Raji (cell line): ENCODE results near the gene CEP63.

Experiments used
- POLR2A ChIP-seq: IDR thresholded peaks from 2 replicates; pipeline ENCODE4 v1.6.1; 2011; ENCODE audit warnings: low read depth, low read length, control low read depth; ENCODE audit not compliant: insufficient read depth

The CEP63 gene

DNA sequence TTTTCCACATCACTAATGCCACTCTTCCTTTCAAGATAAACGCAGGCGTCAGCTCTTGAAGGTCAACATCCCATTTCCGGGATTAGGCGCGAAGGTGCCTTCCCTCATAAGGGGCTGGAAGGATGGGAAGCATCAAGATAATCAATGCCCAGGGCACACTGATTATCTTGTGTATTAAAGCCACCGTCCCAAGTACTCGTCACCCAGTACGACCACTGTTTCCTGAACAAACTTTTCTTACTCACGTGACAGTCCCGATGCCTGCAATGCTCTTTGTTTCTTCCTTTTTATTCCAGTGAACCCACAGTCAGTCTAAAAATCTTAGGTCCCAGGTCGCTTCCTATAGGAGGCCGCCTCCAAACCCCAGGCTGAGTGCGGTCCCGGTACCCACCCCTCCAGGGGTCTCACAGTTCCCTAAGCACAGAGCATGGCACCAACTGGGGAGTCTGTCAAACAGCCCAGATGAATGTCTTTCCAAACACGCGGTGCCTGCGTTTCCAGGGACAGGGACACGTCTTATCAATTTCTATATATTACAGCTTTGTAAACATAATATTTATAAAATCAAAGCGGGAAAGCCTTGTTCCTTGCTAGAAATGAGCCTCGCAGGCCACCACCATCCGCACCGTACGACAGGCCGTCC is 661 bp upstream of the CEP63 start:
- no peak for TF ChIP-seq POLR2A

DNA sequence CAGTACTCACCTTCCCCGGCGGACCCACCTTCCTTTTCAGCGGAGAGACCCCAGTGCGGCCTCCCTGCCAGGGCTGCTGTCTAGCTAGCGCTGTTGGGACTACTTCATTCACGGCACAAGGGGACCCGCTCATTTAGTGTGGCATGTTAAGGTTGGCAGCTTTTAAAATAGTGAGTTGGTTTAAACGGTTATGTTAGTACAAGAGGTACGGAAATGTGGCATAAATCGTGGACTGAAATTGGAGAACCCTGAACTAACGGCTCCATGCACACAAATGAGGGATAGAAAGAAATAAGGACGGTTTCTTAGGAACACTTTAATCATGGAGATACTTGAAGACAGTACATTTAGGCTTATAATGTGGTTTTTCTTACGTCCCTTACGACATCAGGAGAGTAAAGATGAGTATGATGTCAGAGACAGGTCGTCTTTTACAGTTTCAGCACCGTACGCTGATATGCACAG is 752 bp downstream of the CEP63 start:
- TF ChIP-seq POLR2A = no peak

DNA sequence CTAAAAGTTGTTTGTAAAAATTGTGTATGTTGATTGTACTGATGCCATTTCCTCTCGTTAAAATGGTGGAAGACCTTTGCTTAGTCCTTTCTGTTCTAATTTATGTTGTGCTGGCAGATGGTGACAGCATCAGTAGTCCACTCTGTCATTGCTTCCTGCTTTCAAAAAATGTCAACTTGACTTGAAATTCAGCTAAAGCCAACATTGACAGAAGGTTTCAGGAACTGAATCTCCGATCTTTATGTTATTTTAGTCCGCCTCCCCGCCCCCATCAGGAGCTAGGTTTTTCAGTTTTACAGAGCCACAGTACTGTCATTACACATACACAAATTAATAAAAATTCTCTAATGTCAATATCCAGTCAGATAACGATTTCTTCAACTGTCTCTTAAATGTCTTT is 1.5 kb downstream of the CEP63 start:
- no peak for TF ChIP-seq POLR2A

DNA sequence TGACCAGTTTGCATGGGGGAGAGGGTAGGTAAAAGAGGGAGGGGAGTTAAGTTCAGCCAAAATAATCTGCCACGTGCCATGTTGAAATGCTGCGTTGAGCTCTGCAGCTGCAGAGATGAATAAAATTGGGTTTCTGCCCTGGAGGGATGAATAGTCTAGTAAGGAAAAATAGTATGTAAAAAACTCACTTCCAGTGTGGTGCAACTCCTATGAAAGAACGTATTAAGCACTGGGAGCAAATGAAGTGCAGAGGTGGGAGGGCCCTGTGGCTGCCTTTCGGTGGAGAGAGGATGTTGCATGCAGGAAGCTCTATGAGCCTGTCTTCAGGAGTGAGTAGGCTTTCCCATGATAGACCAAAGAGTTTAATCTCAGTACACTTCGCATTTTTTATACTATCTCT is 8.6 kb downstream of the CEP63 start:
- no peak for TF ChIP-seq POLR2A

DNA sequence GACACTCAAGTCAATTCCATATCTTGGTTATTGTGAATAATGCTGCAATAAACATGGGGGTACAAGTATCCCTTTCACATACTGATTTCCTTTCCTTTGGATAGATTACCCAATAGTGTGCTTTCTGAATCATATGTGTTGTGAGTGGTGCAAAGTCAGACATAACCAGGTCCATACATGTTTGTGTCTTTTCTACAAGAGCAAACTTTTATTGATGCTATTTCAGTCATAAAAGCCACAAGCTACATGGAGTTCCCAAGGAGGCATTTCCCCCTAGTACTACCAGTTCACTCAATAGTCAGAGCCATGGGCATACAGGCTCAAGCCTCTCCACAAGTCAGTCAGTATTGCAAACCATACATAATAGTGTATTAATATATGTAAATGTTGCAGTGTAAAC is 10.1 kb downstream of the CEP63 start:
- TF ChIP-seq POLR2A = no peak

DNA sequence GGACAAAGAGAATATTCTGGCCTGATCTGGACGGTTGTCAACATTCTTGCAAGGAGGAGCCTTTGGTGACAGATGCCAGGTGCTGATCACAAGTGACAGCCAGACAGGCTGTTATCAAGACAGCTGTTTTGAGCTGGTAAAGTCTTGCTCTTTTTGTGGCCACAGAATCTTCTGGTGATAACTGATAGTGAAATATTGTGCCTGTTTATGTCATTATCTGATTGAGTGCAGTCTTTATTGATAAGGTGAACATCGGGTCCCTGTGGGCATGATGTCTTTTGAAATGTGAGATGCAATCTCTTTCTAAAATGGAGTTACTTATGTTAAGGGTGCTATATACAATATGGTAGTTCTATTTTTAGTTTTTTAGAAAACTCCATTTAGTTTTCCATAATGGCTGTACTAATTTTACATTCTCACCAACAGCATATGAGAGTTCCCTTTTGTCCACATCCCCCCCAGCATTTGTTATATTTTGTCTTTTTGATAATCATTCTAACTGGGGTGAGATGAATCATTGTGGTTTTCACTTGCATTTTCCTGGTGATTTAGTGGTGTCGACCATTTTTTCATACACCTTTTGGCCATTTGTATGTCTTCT is 10.7 kb downstream of the CEP63 start:
- TF ChIP-seq POLR2A = no peak

DNA sequence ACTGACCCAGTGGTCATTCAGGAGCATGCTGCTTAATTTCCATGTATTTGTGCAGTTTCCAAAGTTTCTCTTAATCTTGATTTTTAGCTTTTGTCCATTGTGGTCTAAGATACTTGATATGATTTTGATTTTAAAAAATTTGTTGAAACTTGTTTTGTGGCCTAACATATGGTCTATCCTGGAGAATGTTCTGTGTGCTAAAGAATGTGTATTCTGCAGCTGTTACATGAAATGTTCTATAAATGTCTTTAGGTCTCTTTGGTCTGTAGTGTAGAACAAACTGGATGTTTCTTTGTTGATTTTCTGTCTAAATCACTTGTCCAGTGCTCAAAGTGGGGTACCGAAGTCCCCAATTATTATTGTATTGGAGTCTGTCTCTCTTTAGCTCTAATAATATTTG is 17.4 kb downstream of the CEP63 start:
- no peak for TF ChIP-seq POLR2A

DNA sequence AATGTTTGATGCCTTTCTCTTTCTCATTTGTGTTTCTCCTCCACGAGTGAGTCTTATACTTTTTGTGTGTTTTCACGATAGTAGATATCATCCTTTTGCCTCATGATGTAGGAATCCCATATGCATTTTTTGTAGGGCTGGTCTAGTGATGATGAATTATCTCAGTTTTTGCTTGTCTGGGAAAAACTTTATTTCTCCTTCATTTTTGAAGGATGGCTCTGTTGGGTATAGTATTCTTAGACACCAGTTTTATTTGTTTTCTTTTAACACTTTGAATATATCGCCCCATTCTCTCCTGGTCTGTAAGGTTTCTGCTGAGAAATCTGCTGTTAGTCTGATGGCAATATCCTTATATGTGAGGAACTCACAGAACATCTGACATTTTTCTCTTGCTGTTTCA is 18.3 kb downstream of the CEP63 start:
- TF ChIP-seq POLR2A = no peak

DNA sequence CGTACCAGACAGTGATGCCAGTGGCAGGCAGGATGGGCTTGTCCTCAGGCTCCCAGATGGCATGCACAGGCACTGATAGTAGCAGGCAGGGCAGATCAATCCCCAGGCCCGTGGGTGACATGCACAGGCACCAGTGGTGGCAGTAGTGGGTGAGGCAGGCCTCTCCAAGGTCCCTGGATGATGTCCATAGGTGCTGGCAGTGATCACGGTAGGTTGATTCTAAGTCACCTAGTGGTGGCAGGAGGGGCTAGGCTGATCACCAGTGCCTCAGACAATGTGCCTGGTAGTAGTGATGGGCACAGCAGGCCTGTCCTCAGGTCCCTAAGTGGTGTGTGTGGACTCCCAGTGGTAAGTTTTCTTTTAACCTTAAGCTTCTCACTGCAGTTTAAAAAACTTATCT is 19.6 kb downstream of the CEP63 start:
- no peak for TF ChIP-seq POLR2A

DNA sequence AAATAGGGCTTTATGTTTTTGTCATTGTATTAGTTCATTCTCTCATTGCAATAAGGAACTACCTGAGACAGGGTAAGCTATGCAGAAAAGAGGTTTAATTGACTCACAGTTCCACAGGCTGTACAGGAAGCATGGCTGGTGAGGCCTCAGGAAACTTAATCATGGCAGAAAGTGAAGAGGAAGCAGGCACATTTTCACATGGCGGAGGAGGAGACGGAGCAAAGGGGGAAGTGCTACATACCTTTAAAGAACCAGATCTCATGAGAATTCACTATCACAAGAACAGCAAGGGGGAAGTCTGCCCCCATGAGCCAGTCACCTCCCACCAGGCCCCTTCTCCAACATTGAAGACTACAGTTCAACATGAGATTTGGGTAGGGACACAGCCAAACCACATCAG is 25.6 kb downstream of the CEP63 start:
- no peak for TF ChIP-seq POLR2A

DNA sequence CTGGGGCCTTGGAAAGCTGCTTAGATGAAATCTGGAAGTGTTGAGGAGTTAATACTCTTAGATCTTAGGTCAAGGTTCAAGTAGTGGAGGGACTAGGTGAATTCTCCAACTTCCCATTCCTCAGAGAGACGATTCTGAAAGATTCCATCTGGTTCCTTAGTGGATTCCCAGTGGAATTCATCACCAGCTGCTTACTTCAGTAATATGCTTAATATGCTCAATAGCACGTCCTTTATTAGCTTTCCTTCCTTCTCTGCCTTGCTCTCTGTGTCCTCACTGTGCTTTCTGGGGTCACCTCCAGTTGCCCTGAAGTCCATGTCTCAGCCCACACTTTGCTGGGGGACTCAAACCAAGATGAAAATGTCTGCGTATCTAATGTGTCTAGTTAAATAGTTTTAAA is 31.0 kb downstream of the CEP63 start:
- TF ChIP-seq POLR2A = no peak

DNA sequence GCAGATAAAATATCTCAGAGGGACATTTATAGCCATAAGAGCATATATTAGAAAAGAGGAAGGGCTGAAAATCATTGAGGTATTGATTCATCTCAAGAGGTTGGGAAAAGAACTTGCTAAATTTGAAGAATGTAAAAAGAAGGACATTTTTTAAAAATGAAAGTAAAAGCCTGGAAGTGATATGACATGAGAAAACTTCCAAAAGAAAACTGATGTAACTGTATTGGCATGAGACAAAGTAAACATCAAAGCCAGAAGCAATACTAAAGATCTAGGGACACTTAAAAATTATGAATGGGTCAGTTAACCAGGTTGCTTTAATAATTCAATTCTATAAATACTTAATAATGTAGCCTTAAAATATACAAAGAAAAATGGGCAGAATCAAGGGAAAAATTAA is 31.9 kb downstream of the CEP63 start:
- TF ChIP-seq POLR2A = no peak

DNA sequence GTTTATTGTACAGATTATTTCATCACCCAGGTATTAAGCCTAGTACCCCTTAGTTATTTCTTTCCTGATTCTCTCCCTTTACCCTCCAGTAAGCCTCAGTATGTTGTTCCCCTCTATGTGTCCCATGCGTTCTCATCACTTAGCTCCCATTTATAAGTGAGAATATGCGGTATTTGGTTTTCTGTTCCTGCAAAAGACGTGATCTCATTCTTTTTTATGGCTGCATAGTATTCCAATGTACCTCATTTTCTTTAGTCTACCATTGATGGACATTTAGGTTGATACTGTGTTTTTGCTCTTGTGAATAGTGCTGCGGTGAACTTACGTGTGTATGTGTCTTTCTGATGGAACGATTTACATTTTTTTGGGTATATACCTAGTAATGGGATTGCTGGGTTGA is 36.7 kb downstream of the CEP63 start:
- TF ChIP-seq POLR2A = no peak

DNA sequence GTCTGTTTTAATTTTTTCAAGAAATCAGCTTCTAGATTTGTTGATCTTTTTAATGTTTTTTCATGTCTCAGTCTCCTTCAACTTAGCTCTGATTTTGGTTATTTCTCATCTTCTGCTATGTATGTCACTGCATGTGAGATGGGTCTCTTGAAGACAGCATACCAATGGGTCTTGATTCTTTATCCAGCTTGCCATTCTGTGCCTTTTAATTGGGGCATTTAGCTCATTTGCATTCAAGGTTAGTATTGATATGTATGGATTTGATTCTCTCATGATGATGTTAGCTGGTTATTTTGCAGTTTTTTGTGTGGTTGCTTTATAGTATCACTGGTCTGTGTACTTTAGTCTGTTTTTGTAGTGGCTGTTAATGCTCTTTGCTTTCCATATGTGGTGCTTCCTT is 39.4 kb downstream of the CEP63 start:
- no peak for TF ChIP-seq POLR2A

DNA sequence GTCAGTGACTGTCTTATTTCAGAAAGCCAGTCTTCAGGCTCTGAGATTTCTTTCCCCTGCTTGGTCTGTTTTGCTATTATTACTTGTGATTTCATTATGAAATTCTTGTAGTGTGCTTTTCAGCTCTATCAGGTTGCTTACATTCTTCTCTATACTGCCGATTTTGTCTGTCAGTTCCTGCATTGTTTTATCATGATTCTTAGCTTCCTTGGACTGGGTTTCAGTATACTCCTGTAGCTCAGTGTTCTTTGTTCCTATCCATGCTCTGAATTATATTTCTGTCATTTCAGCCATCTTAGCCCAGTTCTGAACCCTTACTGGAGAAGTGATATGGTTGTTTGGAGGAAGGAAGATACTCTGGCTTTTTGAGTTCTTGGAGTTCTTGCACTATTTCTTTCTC is 40.5 kb downstream of the CEP63 start:
- TF ChIP-seq POLR2A = no peak

DNA sequence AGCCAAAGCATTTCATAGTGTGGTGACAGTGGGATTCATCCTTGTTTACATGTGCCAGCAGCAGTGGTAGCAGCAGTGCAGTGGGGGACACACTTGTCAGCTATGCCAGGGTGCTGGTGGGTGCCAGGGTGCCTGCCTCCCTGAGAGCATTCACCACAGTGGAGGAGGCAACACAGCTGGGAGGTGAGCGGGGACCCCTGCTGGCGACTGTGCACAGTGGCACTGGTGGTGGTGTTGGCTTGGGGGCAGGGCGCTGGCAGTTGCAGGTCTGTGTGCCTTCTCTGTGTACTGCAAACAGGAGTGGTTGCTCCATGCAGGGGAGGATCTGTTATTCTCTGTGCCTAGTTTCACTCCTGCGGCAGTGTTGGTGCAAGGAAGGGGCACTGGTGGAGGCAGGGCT is 41.2 kb downstream of the CEP63 start:
- TF ChIP-seq POLR2A = no peak

DNA sequence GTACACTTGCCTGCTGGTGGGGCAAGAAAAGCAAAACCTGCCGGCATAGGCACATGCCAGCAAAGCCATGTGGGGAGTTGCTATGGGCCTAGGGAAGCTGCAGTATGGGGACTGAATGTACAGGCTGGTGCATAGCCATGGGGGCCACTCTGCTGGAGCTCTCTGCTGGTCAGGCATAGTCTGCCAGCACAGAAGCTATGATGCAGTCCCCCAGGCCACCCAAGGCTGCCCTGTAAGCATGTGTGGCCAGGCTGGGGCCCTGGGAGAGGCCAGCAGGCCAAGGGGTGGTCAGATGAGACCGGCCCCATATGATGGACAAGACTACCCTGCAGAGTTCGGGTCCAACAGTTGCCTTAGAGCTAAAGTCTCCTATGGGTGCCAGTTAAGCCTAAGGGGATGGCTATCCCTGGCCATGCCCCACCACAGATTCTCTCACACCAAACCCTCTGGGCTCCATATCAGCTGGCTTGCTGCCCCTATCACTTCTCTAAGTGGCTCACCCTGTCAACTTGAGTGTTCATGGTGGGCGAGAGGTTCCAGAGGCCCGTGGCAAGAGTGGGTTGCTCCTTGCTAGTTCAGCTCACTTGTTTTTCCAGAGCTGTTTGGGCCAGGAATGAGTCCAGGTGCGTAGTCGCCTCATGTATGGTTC is 41.8 kb downstream of the CEP63 start:
- no peak for TF ChIP-seq POLR2A

DNA sequence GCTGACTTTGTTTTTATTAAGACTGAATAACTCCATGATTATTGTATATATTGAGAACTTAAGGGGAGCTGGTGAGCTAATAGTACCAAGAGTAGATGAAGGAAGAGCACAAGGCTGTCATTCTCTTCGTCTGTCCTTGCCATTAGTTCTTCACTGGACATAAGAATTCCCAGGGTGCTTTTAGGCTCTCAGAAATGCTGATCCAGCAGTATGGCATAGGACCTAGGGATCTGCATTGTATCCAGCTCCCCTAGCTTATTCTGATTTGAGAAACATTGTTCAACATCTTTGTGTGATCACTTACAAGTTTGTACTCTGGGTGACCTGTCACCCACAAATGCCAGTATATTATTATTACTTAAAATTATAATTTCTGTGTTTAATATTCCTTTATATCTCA is 47.6 kb downstream of the CEP63 start:
- no peak for TF ChIP-seq POLR2A
